ENCODE results near the gene SLC35F4.

DNA sequence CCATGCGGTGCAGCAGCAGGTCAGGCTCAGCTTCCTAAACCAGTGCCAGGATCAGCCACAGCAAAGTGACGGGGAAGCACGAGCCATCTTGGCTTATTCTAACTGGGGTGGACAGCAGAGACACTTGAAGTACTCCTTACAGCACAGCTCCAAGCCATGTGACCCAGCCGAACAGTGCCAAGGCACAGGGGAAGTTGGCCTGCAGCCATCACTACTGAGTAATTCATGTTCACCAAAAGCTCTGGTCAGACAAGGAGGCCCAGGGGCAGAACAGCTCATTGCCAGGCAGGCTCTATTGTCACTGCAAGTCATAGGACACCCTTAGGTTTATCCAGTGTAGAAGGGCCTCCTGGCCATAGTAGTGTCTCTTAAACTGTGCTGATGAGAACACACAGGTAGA, 23.4 kb upstream of the SLC35F4 start:
- TF ChIP-seq REST (IDR thresholded peaks at IDR 0.05; ENCODE audit: insufficient replicate concordance, low read depth): no peak
- no peak for TF ChIP-seq CTCF (IDR thresholded peaks at IDR 0.05; ENCODE audit: insufficient read depth, low read length)
- no peak for TF ChIP-seq POLR2AphosphoS5 (IDR thresholded peaks at IDR 0.05; ENCODE audit: low read depth)
- no peak for TF ChIP-seq SPI1 (IDR thresholded peaks at IDR 0.05; ENCODE audit: borderline replicate concordance, low read depth)
- no peak for TF ChIP-seq GABPA (IDR thresholded peaks at IDR 0.05; ENCODE audit: low read depth)
